Muscle of back (tissue), 10 donors: ENCODE results near the gene MFSD11. TPM values are rescaled to one million over a fixed set of nuclear protein-coding genes. Genes with fewer than 3 reads are reported as not detected.

Experiments used
- polyA plus RNA-seq, 10 donors: library from polyadenylated mRNA; unstranded; fragments of 120-200 nt; gene quantifications; one replicate each; pipeline ENCODE4 v1.2.1, GENCODE V29; 2013; ENCODE audit not compliant: insufficient read length in 10 of 10

The MFSD11 gene
- polyA plus RNA-seq, 10 donors, result 29.0 to 48.4 (median 35.9) TPM

Other genes with a start within 250 kb of the MFSD11 start
- 1 to 10 TPM; 5.1 to 7.1 (median 6.0) TPM for gene RHBDF2, start 236.7 kb upstream of the MFSD11 start, polyA plus RNA-seq
- 10 to 100 TPM in 9 of 10 donors, 1 to 10 TPM in 1; 9.1 to 18.4 (median 15.8) TPM for gene CYGB, start 200.4 kb upstream of the MFSD11 start, polyA plus RNA-seq
- gene PRCD, start 198.1 kb upstream of the MFSD11 start, polyA plus RNA-seq, result 1 to 10 TPM; 1.6 to 6.6 (median 3.0) TPM
- gene ST6GALNAC2, start 152.3 kb upstream of the MFSD11 start, polyA plus RNA-seq, result 1 to 10 TPM; 1.3 to 7.4 (median 2.2) TPM
- 1 to 10 TPM in 4 of 10 donors, under 1 TPM in 6; 0.25 to 1.3 (median 0.60) TPM for gene ST6GALNAC1, start 94.4 kb upstream of the MFSD11 start, polyA plus RNA-seq
- gene MXRA7, start 27.2 kb upstream of the MFSD11 start, polyA plus RNA-seq, result 100 to 1,000 TPM; 124 to 181 (median 140) TPM
- gene JMJD6, start 11.5 kb upstream of the MFSD11 start, polyA plus RNA-seq, result 10 to 100 TPM; 19.8 to 24.2 (median 21.3) TPM
- gene METTL23, start 11.3 kb upstream of the MFSD11 start, polyA plus RNA-seq, result 10 to 100 TPM; 20.6 to 26.1 (median 21.3) TPM
- 100 to 1,000 TPM; 177 to 286 (median 221) TPM for gene SRSF2, start 788 bp upstream of the MFSD11 start, polyA plus RNA-seq
- 1 to 10 TPM in 1 of 10 donors, under 1 TPM in 9; 0.27 to 1.1 (median 0.70) TPM for gene MGAT5B, start 130.3 kb downstream of the MFSD11 start, polyA plus RNA-seq